GM18873 (cell line): ENCODE measurements around the gene FGF23.
"Not testable (repeated sequence)": the region's sequence is repeated elsewhere in the genome, so short reads cannot be mapped to it uniquely, and the experiment has no call there.

Experiments used
- ATAC-seq: cut with Tn5 transposase; IDR thresholded peaks from one replicate; pipeline ENCODE4 v1.9.1; 2021; ENCODE audit warnings: mild to moderate bottlenecking, moderate library complexity, moderate number of reproducible peaks; ENCODE audit not compliant: unreplicated experiment, low FRiP score

Gene FGF23

GRCh38 chr12:4379405-4379804 is at the start of gene FGF23:
TSS of gene FGF23 (minus strand) at chr12:4379712. CDS start at chr12:4379582, 130 bp downstream.
- ATAC-seq: no peak

- ATAC-seq: no peak
Measured at GRCh38 chr12:4424422-4424821, 44.9 kb upstream of the FGF23 start.

- no peak for ATAC-seq
Measured at GRCh38 chr12:4423528-4424195, 44.1 kb upstream of the FGF23 start.

- ATAC-seq: no peak
Measured at GRCh38 chr12:4422985-4423384, 43.5 kb upstream of the FGF23 start.

GRCh38 chr12:4421590-4422031 is 42.1 kb upstream of the FGF23 start:
- no peak for ATAC-seq

GRCh38 chr12:4420138-4420670 is 40.7 kb upstream of the FGF23 start:
- ATAC-seq: no peak

GRCh38 chr12:4418913-4419312 is 39.4 kb upstream of the FGF23 start:
- no peak for ATAC-seq

GRCh38 chr12:4417936-4418335 is 38.4 kb upstream of the FGF23 start:
- no peak for ATAC-seq

- no peak for ATAC-seq
Measured at GRCh38 chr12:4417455-4417854, 37.9 kb upstream of the FGF23 start.

GRCh38 chr12:4416276-4416675 is 36.8 kb upstream of the FGF23 start:
- ATAC-seq: no peak

GRCh38 chr12:4412465-4412864 is 33.0 kb upstream of the FGF23 start:
- ATAC-seq: no peak

- no peak for ATAC-seq
Measured at GRCh38 chr12:4412056-4412455, 32.5 kb upstream of the FGF23 start.

- no peak for ATAC-seq
Measured at GRCh38 chr12:4407136-4407535, 27.6 kb upstream of the FGF23 start.

GRCh38 chr12:4404877-4405637 is 25.5 kb upstream of the FGF23 start:
- not testable (repeated sequence) for ATAC-seq

GRCh38 chr12:4402996-4403395 is 23.5 kb upstream of the FGF23 start:
- ATAC-seq: no peak

- no peak for ATAC-seq
Measured at GRCh38 chr12:4401117-4401516, 21.6 kb upstream of the FGF23 start.

- ATAC-seq: no peak
Measured at GRCh38 chr12:4395818-4396217, 16.3 kb upstream of the FGF23 start.

- ATAC-seq: no peak
Measured at GRCh38 chr12:4393211-4393610, 13.7 kb upstream of the FGF23 start.

- ATAC-seq: no peak
Measured at GRCh38 chr12:4392223-4392742, 12.8 kb upstream of the FGF23 start.

- no peak for ATAC-seq
Measured at GRCh38 chr12:4388662-4389061, 9.2 kb upstream of the FGF23 start.

- ATAC-seq: no peak
Measured at GRCh38 chr12:4388032-4388431, 8.5 kb upstream of the FGF23 start.
